Trophoblast cell (in vitro differentiated cells and primary cell): ENCODE measurements around the gene GDF7. TPM values are rescaled to one million over a fixed set of nuclear protein-coding genes. Genes with fewer than 3 reads are reported as not detected.

ENCODE experiments used
- DNase-seq, 2 donors: peaks; one replicate each; pipeline ENCODE4 v3.0.0-alpha.2; 2016
- H2AFZ ChIP-seq: 2 replicates; pipeline ENCODE4 v1.6.1; 2013; ENCODE audit warnings: low read length, moderate library complexity, mild to moderate bottlenecking; ENCODE audit not compliant: insufficient read depth, poor library complexity
- H2AK5ac ChIP-seq: 2 replicates; pipeline ENCODE4 v1.6.1; 2013; ENCODE audit warnings: mild to moderate bottlenecking, low read length
- H2BK120ac ChIP-seq: 2 replicates; pipeline ENCODE4 v1.6.1; 2013; ENCODE audit warnings: low read length, mild to moderate bottlenecking, moderate library complexity; ENCODE audit not compliant: insufficient read depth, poor library complexity
- H2BK12ac ChIP-seq: 2 replicates; pipeline ENCODE4 v1.6.1; 2013; ENCODE audit warnings: mild to moderate bottlenecking, low read length, moderate library complexity
- H2BK5ac ChIP-seq: 2 replicates; pipeline ENCODE4 v1.6.1; 2013; ENCODE audit warnings: low read length, low read depth, moderate library complexity, mild to moderate bottlenecking; ENCODE audit not compliant: poor library complexity
- H3K14ac ChIP-seq: 2 replicates; pipeline ENCODE4 v1.6.1; 2013; ENCODE audit warnings: mild to moderate bottlenecking, low read length
- H3K18ac ChIP-seq: 2 replicates; pipeline ENCODE4 v1.6.1; 2013; ENCODE audit warnings: mild to moderate bottlenecking, low read length
- H3K23ac ChIP-seq: 2 replicates; pipeline ENCODE4 v1.6.1; 2013; ENCODE audit warnings: low read length
- H3K27ac ChIP-seq: 2 replicates; pipeline ENCODE4 v1.5.1; 2013; ENCODE audit warnings: low read depth, mild to moderate bottlenecking, inconsistent platforms, low read length, moderate library complexity
- H3K27me3 ChIP-seq: 2 replicates; pipeline ENCODE4 v1.6.1; 2013; ENCODE audit warnings: inconsistent platforms, mild to moderate bottlenecking, low read length, moderate library complexity; ENCODE audit not compliant: insufficient read depth
- H3K36me3 ChIP-seq, 2 experiments: 1 replicate in 1 of 2; 2 replicates in 1 of 2; pipeline ENCODE4 v1.6.1; 2013; ENCODE audit warnings: low read length in 2 of 2, mild to moderate bottlenecking in 2 of 2, moderate library complexity in 1 of 2; ENCODE audit not compliant: insufficient read depth in 2 of 2, control insufficient read depth in 1 of 2
- H3K4ac ChIP-seq: 2 replicates; pipeline ENCODE4 v1.6.1; 2013; ENCODE audit warnings: low read depth, mild to moderate bottlenecking, low read length, moderate library complexity
- H3K4me1 ChIP-seq, 2 experiments: 1 replicate in 1 of 2; 2 replicates in 1 of 2; pipeline ENCODE4 v1.6.1; 2013; ENCODE audit warnings: low read length in 2 of 2, mild to moderate bottlenecking in 2 of 2, moderate library complexity in 1 of 2; ENCODE audit not compliant: insufficient read depth in 2 of 2, control insufficient read depth in 1 of 2
- H3K4me2 ChIP-seq: 2 replicates; pipeline ENCODE4 v1.6.1; 2013; ENCODE audit warnings: inconsistent platforms, mild to moderate bottlenecking, low read length, moderate library complexity
- H3K4me3 ChIP-seq: 2 replicates; pipeline ENCODE4 v1.5.1; 2013; ENCODE audit warnings: mild to moderate bottlenecking, low read depth, low read length, inconsistent platforms
- H3K79me1 ChIP-seq: one replicate; pipeline ENCODE4 v1.6.1; 2013; ENCODE audit warnings: low read length
- H3K79me2 ChIP-seq: 2 replicates; pipeline ENCODE4 v1.6.1; 2013; ENCODE audit warnings: low read length, mild to moderate bottlenecking; ENCODE audit not compliant: control insufficient read depth, insufficient read depth, poor library complexity
- H3K9ac ChIP-seq: 2 replicates; pipeline ENCODE4 v1.6.1; 2013; ENCODE audit warnings: mild to moderate bottlenecking, low read length
- H3K9me3 ChIP-seq: 2 replicates; pipeline ENCODE4 v1.6.1; 2013; ENCODE audit warnings: low read depth, mild to moderate bottlenecking, control low read depth, inconsistent platforms, low read length; ENCODE audit not compliant: insufficient read depth
- H4K12ac ChIP-seq: 2 replicates; pipeline ENCODE4 v1.6.1; 2013; ENCODE audit warnings: low read depth, mild to moderate bottlenecking, low read length, moderate library complexity
- H4K8ac ChIP-seq: 2 replicates; pipeline ENCODE4 v1.6.1; 2013; ENCODE audit warnings: low read depth, mild to moderate bottlenecking, low read length, moderate library complexity
- H4K91ac ChIP-seq: one replicate; pipeline ENCODE4 v1.6.1; 2013; ENCODE audit warnings: low read depth, mild to moderate bottlenecking, low read length, moderate library complexity
- WGBS: extraction: QIAGEN DNeasy Blood & Tissue Kit; methylation state at CpG from one replicate; pipeline ENCODE4 v1.1.7; 2013; ENCODE audit warnings: missing lambda C conversion rate; ENCODE audit not compliant: insufficient read length, insufficient coverage; ENCODE audit errors: extremely low coverage; 5-methylcytosine and 5-hydroxymethylcytosine counted together
- polyA plus RNA-seq: library from polyadenylated mRNA; stranded (reverse); fragments of 200-250 nt; gene quantifications from 2 replicates; pipeline ENCODE4 v1.2.3, GENCODE V29; 2013

GDF7 gene
- polyA plus RNA-seq: 0.14 and 0.17 TPM in 2 replicates

- no peaks in the 10 kb centered on the region for H3K36me3 ChIP-seq
- no peak within 1 kb of the TSS for H4K12ac ChIP-seq
- no peak within 1 kb of the TSS for H3K9ac ChIP-seq
- no peak within 1 kb of the TSS for H2BK5ac ChIP-seq
- no peak within 1 kb of the TSS for H3K27ac ChIP-seq
- H2BK12ac ChIP-seq: no peak within 1 kb of the TSS
- no peak for DNase-seq
- no peak within 1 kb of the TSS for H3K14ac ChIP-seq
- H3K4me3 ChIP-seq: peak within 1 kb of the TSS; percentile 62
- no peak within 1 kb of the TSS for H3K4ac ChIP-seq
- H3K79me1 ChIP-seq: no peaks in the 10 kb centered on the region
- no peaks in the 10 kb centered on the region for H3K79me2 ChIP-seq
- H3K4me1 ChIP-seq: peaks cover 10 to 19% of the 10 kb centered on the region in 2 experiments
- H3K27me3 ChIP-seq: peaks cover 86% of the 10 kb centered on the region
- no peak within 1 kb of the TSS for H2AK5ac ChIP-seq
- H3K18ac ChIP-seq: no peak within 1 kb of the TSS
- no peak within 1 kb of the TSS for H3K23ac ChIP-seq
- H2AFZ ChIP-seq: peak within 1 kb of the TSS; percentile 48
- no peak within 1 kb of the TSS for H2BK120ac ChIP-seq
- peak within 1 kb of the TSS; percentile 69 for H3K4me2 ChIP-seq
- H3K9me3 ChIP-seq: peaks cover 15% of the 10 kb centered on the region
- no peak within 1 kb of the TSS for H4K91ac ChIP-seq
- no CpG with 5 or more reads among the region's 86 CpGs for whole genome bisulfite sequencing
- H4K8ac ChIP-seq: no peak within 1 kb of the TSS
These were observed at the start of gene GDF7 for GRCh38 chr2:20666304-20667150. GDF7 (plus strand) TSS chr2:20667144; CDS start chr2:20667240, 96 bp downstream.

DNA sequence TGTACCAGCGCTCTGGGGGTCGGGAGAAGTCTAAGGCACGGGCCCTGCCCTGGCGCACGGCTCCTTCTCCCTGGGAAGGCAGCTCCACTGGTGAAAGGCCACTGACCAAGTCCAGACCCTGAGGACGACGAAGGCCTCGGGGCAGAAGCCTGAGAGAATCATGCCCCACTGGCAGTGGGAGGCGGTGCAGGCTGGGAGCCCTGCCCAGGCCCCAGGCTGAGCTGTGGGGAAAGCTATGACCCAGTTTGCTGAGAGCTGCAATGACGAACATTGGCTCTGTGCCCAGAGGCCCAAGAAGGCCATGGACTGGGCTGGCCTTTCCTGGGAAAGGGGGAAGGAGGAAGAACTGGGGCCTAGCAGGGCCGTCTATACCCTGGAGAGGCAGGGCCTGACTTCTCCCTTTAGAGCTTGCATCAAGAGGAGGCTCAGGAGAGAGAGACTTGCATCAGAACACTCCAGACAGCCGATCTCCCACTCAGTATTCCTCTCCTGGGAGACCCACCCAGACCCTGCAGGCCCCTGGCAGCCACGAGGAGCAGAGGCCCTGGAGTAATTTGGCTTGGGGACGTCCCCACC lies 49.0 kb upstream of the GDF7 start:
- Histone ChIP-seq H2AK5ac (peak overlapping the region; percentile 21), H4K8ac (peak overlapping the region; percentile 49), H4K12ac (no peak overlapping the region), H3K9me3 (no peaks in the 10 kb centered on the region), H2BK120ac (peak overlapping the region; percentile 23), H3K79me2 (no peaks in the 10 kb centered on the region), H3K4me1 (peaks cover 36 to 48% of the 10 kb centered on the region in 2 experiments), H3K14ac (peak overlapping the region; percentile 20), H3K18ac (peak overlapping the region; percentile 22), H3K79me1 (peaks cover 30% of the 10 kb centered on the region), H3K27me3 (no peaks in the 10 kb centered on the region), H2BK5ac (no peak overlapping the region), H3K9ac (no peak overlapping the region), H3K4ac (no peak overlapping the region), H2AFZ (peak overlapping the region; percentile 8), H3K4me3 (no peak overlapping the region), H3K4me2 (no peak overlapping the region), H4K91ac (peak overlapping the region; percentile 48), H3K23ac (no peak overlapping the region), H3K36me3 (peaks cover 4 to 10% of the 10 kb centered on the region in 2 experiments), H3K27ac (no peak overlapping the region), H2BK12ac (peak overlapping the region; percentile 66)
- no CpG with 5 or more reads among the region's 14 CpGs for WGBS
- DNase-seq: peak; percentile 95 to 97

- Histone ChIP-seq H3K4me2 (no peak overlapping the region), H3K18ac (peak overlapping the region; percentile 19), H3K27me3 (no peaks in the 10 kb centered on the region), H2AFZ (peak overlapping the region; percentile 8), H2BK120ac (peak overlapping the region; percentile 23), H3K23ac (no peak overlapping the region), H3K9ac (no peak overlapping the region), H4K12ac (no peak overlapping the region), H3K27ac (no peak overlapping the region), H3K4me1 (peaks cover 40 to 52% of the 10 kb centered on the region in 2 experiments), H3K36me3 (peaks cover 4 to 12% of the 10 kb centered on the region in 2 experiments), H3K79me1 (peaks cover 33% of the 10 kb centered on the region), H2AK5ac (peak overlapping the region; percentile 21), H2BK12ac (peak overlapping the region; percentile 66), H3K4me3 (no peak overlapping the region), H3K14ac (peak overlapping the region; percentile 22), H2BK5ac (no peak overlapping the region), H3K79me2 (no peaks in the 10 kb centered on the region), H4K91ac (peak overlapping the region; percentile 48), H3K9me3 (no peaks in the 10 kb centered on the region), H4K8ac (peak overlapping the region; percentile 49), H3K4ac (no peak overlapping the region)
- no peak for DNase-seq
- WGBS: no CpG with 5 or more reads among the region's 10 CpGs
These were observed 48.5 kb upstream of the GDF7 start for GRCh38 chr2:20618468-20618885.

- Histone ChIP-seq H2BK5ac (no peak overlapping the region), H3K27ac (no peak overlapping the region), H3K4me2 (no peak overlapping the region), H3K14ac (peak overlapping the region; percentile 22), H3K9ac (no peak overlapping the region), H3K36me3 (peaks cover 8 to 18% of the 10 kb centered on the region in 2 experiments), H3K27me3 (no peaks in the 10 kb centered on the region), H3K4me3 (no peak overlapping the region), H4K8ac (no peak overlapping the region), H3K4ac (no peak overlapping the region), H2BK12ac (peak overlapping the region; percentile 28), H4K91ac (peak overlapping the region; percentile 48), H3K79me2 (no peaks in the 10 kb centered on the region), H3K79me1 (peaks cover 35% of the 10 kb centered on the region), H2BK120ac (peak overlapping the region; percentile 36), H2AK5ac (peak overlapping the region; percentile 32), H3K4me1 (peaks cover 40 to 52% of the 10 kb centered on the region in 2 experiments), H3K18ac (peak overlapping the region; percentile 12), H3K23ac (no peak overlapping the region), H2AFZ (peak overlapping the region; percentile 8), H4K12ac (no peak overlapping the region), H3K9me3 (no peaks in the 10 kb centered on the region)
- WGBS: no CpG with 5 or more reads among the region's 15 CpGs
- DNase-seq: no peak
These were observed 47.9 kb upstream of the GDF7 start for GRCh38 chr2:20618886-20619521.
